ENCODE measurements around the gene CMPK2.

CMPK2 gene

DNA sequence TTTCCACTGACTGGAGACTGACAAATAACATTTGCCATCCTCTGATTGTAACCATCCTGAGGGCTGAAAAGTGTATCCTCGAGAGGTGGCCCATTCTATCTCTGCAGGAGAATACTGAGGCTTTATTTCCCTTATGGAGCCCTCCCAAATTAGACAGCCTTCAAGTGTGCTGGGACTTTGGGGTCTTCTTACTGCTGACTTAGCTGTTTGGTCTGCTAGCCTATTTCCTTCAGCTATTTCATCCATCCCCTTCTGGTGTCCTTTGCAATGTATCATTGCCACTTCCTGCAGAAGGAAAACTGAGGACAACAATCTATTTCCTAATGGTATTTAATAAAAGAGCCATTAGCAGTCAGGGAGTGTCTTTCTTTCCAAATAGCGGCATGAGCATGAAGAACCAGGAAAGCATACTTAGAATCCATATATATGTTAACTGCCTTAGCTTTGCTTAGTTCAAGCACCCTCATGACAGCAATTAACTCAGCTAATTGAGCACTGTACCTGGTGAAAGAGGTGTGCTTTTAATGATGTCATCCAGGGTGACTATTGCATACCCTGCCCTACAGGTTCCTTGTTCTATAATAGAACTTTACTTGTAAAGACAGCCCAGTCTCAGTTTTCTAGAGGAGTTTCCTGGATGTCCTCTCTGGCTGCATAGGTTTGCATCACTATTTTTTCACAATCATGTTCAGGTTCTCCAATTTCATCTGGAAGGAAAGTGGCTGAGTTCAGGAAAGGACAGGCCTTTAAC lies 24.0 kb downstream of the CMPK2 start:
- DNase-seq, result no peak

DNA sequence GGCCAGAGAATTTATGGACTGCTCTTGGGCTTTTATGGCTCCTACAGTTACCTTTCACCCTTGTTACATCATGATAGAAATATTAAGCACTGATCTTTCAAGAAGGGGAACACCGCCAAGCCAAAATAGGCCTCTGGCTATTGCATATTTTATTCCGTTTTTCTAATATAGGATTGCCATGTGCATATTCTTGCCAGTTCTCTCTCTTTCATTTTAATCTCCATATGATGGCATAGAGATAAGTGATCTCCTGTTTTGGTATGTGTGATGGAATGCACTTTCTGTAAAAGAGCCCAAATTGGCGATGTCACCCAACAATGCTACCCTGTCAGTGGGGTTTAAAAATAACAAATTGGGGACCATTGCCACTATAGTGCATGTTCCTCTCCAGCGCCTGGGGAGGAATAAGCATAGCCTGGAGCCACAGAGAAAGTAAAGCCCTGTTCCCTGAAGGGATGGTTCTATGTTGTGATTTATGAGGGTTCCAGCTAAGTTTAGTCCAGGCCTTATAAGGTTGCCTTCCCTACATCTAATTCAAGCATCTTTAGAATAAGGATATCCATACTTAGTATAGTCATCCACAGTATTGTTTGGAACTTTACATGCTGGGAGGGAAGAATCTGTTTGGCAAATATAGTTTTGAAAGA lies 26.9 kb downstream of the CMPK2 start:
- no peak for DNase-seq

DNA sequence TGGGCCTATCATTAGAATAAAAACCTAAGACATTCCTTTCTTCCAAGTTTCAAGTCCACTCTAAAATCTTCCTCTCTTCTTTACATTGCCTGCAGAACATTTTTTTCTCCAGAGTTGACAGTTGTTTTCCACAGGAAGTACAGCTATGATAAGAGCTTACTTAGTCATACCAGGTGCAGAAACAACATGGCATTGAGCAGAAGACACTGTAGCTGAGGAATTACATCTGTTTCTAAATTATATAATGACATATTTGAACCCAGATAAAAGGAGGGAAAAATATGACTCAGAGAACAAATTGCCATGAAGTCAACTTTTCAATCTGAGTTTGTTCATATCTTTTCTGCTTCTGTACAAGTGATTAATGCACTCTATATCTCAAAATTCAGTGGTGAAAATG lies 30.2 kb downstream of the CMPK2 start:
- DNase-seq, result no peak

DNA sequence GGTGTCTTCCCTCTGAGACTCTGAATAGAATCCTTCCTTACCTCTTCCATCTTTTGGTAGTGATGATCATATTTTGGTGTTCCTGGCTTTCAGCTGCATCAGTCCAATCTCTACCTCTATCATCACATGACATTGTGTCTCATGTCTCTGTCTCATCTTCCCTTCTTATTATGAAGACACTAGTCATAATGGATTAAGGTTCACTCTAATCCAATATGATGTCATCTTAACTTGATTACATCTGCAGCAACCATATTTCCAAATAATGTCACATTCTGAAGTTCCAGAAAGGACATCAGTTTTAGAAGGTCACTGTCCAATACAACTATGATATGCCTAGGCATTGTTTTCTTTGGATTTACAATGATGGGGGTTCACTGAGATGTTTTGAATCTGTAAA lies 31.5 kb downstream of the CMPK2 start:
- no peak for DNase-seq

DNA sequence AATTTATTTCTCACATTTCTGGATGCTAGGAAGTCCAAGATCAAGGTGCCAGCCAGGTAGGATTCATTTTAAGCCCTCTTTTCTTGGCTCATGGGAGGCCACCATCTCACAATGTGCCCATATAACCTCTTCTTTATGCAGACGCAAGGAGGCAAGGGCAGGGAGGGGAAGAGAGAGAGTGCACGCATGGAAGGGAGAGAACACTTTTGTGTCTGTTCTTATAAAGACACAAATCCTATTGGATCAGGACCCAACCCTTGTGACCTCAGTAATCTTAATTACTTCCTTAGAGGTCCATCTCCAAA lies 32.5 kb downstream of the CMPK2 start:
- no peak for DNase-seq

DNA sequence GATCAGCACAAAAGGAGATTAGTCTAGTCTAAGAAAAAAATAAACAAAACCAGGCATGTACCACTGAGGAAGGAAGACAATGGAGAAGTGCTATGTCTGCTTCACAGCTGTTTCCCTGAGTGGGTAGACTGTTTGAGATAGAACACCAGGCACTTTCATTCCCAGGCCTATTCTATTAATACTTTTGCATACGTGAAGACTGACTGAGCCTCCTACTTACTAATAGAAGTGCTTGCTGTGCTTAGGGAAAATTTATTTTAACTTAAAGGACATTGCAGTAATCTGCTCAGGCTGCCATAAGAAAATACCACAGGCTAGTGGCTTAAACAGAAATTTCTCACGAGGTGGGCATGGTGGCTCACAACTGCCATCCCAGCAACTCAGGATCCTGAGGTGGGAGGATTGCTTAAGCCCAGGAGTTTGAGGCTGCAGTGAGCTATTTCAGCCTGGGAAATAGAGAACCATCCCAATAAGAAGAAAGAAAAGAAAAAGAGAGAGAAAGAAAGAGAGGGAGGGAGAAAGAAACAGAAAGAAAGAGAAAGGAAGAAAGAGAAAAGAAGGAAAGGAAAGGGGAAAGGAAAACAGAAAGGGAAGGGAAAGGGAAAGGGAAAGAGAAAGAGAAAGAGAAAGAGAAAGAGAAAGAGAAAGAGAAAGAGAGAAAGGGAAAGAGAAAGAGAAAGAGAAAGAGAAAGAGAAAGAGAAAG lies 33.0 kb downstream of the CMPK2 start:
- no peak for DNase-seq

DNA sequence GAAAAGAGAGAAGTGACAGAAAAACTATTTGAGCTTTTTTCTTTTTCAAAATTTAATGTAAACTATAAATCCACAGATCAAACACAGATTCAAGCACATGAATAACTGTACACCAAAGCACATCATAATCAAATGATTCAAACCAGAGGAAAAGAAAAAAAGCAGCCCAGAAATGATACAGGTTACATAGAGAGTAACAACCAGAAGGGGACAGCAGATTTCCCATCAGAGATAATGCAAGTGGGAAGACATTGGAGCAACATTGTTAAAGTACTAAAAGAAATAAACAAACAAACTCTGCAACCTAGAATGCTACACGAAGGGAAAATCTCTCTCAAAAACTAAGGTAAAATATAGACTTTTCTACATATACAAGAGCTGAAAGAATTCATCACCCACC lies 34.5 kb downstream of the CMPK2 start:
- DNase-seq, result no peak

DNA sequence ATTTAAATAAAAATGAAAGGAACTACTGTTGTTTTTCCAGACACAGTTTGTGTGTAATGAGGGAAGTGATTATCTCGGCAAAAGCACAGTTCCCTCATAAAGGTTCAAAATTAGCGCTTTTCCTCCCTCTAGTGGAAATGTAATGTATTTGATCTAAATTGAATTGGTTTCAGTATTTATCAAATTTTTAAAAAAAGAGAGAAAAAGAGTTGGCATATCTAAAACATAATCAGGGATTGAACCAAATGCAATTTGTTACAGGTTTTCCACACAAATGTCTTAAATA lies 37.5 kb downstream of the CMPK2 start:
- peak; percentile 39 to 52 for DNase-seq

DNA sequence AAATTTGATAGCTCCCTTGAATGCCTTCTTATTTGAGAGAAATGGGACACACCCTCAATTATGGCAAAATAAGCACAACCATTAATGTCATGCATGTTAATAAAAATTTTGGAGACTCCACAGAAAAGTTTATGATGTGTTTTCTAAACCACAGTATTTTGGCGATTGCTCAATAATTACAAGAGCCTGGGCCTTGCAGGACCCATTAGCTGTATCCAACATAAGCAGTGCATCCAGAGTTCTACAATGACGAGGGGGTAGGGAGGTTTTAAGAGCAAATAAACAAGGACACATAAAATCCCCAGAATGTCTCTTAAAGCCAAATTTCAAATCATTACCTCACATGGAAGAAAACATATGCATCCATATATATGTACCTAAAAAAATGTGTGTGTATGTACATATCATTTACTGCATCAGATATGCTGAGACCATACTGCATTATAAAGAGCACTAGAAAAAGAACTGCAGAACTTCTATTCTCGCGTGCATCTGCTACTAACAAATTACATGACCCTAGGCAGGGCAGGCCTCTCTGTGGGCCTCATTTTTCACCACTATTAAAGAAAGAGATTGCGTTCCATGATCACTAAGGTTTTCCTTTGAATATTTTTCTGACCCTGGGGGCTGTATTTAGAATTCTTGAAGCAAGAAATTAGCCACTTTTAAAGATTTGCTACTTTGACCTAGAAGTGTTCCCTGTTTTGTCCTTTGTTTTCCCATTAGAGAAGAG lies 38.0 kb downstream of the CMPK2 start:
- peak in 1 of 2 experiments; percentile 7 for DNase-seq

DNA sequence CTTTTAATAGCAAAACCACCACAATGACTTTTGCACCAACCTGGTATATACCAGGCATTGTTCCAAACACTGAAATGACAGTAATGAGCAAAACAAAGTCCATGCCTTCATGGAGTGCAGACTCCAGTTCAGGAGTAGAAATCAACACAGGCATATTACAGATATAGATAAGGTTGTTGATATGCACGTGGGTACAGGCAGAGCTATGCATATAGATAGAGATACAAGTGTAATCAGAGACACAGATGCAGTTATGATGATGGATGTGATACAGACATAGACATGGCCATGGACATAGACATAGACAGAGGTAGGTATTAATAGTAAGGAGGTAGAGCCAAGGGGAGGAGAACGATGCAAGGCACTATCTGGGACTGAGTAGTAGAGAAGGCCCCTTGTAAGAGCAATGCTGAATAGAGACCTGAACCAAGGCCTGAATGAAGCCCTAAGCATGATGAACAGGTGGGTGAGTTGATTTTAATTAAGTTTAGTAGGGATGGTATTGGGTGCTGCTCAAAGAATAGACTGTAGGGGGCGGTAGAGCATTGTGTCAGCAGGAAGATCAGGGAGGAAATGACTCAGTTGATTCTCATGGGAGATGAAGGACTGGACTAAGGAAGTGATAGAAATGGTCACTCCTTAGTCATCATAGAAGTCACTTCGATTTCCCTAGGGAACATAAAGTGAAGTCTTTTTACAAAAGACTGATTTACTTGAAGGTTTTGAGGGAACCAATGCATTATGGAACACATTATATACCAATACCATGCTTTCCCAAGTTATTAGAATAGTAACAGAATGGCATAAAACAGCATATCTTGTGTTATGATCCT lies 39.4 kb downstream of the CMPK2 start:
- peak; percentile 32 to 44 for DNase-seq

DNA sequence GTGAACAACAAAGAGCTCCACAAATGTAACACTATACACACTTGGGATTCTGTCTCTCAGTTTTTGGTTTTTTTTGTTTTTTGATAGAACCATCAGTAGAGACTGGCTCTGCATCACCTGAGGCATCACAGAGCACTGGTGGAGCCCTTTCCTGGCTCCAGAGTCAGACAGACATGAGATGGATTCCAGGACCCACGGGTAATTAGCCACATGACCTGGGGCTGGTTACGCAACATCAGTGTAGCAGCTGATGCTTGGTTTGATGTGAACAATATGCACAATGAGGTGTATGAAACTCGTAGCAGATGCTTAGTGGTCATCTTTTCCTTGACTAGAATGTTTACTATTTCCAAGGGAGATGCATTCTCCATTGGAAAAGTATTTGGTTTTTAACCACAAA lies 40.7 kb downstream of the CMPK2 start:
- peak in 1 of 2 experiments; percentile 17 for DNase-seq

DNA sequence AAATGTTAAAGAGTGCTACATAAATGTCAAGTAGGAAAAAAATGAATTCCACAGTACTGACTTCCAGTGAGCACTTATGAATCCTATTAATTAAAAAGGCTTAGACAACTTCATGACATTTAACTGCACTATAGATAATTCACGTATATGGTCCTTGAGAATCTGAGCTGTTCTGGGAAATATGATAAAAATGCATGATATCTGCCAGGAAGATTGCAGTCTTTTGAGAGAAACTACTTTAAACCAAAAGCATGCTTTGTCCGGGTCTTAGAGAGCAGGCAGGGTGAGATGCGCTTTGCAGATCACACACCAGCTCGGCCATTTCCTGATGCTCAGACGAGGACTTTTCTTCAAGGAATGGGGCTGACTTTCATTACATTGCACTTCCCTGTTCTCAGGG lies 42.6 kb downstream of the CMPK2 start:
- no peak for DNase-seq

DNA sequence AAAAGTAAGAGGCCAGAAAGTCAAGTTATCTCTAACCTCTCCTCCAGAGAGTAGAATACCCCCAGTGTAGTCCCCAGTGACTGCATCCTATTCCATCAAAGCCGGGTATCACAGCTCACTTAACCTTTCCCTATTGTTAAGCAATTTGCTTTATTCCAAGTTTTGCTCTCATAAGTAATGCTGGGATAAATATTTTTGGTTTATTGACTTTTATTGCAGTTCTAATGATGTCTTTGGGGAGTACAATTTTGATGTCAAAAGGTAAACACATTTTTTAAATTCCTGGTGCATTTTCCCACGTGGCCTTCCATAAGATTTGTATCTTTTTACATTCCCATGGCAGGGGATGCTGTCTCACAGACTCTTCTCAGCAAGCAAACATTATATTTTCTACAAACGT lies 43.3 kb downstream of the CMPK2 start:
- DNase-seq, result no peak

DNA sequence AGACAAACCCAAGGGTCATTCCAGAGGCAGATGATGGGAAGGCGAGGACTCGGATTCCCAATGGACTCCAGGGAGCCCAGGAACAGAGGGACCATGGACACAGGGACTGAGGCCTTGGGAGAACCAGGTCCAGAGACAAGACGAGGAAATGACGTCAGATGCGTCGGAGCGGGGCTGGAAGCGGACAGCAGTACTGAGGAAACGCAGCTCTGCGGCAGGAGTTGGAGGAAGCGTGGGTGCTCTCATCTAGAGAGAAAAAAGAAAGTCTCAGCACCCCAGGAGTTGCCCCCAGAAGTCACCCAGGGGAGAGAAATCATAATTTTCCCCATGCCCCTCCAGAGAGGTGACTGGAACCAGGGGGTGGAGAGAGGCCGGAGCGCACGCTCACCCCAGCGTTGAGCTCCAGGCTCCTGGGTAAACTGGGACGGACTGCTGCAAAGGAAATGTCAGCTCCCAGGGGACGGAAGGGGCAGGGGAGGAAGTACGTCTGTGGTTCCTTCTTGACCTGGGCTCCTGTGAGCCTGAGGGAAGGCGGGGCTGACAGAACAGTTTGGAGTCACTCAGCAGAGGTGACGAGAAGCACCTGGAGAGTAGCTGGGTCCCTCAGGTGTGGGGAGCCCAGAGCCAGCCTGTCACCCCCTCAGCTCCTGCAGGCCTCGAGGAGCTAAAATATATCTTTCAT lies 44.7 kb downstream of the CMPK2 start:
- no peak for DNase-seq

DNA sequence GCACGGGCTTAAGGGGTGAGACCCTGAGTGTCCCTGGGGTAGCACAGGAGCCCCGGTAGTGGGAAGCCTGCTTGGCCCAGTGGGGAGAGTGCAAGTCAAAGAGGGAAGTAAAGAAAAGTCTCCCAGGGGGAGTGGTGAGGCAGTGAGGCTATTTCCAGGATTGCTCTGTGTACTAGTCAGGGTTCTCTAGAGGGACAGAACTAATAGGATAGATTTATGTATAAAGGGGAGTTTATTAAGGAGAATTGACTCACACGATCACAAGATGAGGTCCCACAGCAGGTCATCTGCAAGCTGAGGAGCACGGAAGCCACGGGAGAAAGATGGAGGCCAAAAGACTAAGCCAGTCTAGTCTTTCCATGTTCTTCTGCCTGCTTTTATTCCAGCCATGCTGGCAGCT lies 45.5 kb downstream of the CMPK2 start:
- DNase-seq, result no peak

DNA sequence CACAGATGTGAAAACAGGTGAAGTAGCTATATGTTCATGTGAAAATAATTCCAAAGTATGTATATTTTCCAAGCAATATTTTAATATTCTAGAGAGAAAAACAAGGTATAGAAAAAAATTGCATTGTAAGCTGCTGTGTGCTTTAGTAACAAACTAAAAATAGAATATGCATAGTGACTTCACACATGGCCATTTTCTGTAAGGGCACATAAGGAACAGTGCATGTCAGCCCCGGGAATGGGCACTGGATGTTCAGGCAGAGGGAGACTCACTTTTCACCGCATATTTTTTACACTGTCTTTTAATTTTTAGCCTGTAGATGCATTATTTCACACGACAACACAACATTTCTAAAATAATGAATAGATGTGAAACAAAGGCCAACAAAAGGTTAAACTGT lies 46.0 kb downstream of the CMPK2 start:
- DNase-seq, result no peak

DNA sequence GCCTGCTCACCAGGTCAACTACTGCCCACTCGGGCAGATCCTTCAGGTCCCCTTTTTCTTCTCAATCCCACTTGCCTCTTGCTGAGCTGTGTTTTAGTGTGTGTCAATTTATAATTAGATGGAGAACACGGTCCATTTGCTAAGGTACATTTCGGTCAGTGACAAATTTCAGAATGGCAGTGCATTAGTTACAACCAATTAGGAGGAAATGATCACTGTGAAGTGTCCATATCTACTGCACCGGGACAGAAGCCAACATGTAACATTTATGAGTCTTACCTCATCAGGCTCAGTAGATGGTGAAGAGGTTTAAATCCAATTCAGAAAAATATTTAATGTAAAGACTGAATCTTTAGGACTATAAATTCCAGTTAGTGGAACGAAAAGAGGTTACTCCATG lies 47.7 kb downstream of the CMPK2 start:
- DNase-seq, result no peak

DNA sequence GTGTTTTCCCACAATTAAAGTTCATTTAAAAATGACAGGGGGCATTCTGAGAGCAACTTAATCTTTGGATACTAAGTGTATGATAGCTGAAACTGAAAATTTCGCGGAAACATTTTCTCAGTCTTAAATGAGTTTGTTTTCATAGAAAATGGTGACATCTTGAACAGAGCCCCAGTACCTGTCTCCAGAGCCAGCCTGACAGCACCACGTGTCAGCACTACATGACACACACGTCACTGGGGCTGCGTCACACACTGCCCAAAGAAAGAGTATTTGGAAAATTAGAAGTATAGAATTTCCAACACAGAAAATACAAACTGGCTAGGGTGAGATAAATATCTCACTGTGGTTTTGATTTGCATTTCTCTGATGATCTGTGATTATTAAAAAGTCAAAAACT lies 50.8 kb downstream of the CMPK2 start:
- DNase-seq, result no peak

DNA sequence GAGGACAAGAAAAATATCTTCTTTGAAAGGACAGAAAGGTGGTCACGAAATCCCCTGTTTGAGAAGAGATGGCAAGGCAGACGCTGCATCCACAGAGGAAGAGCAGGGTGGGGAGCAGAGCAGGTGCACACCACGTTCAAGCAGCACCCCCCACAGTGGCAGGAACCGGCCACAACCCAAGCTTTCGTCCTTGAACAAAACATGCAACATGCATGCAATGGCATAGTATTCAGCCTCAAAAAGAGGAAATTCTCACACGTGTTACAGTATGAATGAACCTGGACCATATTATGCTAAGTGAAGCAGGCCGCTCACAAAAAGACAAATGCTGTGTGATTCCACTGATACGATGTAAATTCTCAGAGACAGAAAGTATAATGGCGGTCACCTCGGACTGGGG lies 51.4 kb downstream of the CMPK2 start:
- DNase-seq, result no peak

DNA sequence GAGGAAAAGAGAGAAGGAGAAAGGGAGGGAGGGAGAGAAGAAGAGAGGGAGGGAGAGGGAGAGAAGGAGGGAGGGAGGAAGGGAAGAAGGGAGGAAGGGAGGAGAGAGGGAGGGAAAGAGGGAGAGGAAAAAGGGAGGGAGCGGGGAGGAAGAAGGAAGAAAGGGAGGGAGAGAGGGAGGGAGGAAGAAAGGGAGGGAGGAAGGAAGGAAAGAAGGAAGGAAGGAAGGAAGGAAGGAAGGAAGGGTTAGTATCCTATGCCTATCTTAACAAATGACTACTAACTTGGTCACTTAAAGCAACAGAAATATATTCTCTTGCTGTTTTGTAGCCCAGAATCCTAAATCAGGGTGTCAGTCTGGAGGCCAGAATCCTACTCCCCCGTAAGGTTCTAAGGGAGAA lies 52.1 kb downstream of the CMPK2 start:
- no peak for DNase-seq

DNA sequence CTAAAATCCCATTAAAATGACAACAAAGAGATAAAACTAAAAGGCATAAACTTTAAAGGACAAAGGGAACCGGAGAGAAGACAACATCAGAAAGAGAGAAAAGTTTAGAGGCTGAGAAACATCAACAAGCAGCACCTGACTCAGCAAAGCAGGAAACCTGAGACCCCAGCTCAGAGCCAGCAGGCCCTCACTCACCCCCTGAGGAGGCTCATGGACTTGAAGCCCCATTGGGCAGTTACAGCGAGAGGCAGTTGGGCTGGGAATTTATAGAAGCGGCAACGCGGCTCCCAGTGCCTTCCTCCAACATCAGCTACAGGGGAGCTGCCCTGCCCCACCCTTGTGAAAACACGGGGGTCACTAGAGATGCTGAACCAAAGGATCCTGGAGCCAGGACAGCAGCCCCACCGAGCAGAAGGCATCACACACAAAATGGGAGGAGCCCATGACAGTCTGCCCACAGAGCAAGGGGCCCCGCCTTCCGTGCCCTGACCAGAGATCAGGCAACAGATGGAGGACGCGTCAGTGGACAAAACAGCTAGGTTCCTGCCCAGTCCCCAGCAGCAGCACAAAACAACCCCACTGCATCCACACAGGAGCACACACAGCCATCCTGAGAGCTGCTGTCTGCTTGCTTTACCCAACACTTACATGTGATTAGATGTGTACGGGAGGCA lies 52.7 kb downstream of the CMPK2 start:
- no peak for DNase-seq

DNA sequence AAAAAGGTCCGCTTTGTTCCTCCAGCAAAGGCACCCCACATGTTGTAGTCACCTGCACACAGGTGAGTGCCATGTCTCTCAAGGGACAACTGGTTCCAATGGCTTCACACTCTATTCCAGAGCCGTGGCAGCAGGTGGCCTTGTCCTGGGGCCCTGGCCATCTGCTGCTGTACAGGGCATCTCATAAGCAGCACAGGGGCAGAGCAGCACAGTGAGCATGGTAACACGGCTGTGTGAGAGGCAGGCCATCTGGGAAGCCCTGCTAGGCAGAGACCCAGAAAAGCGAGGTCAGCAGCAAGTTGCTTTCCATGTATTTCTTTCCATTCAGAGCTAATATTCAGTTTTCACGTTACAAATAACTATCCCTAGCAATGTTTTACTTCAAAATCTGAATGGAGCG lies 54.7 kb downstream of the CMPK2 start:
- DNase-seq, result no peak

All from SHP77 (cell line).